Mucosa of rectum (tissue), 2 donors: ENCODE data around the gene TELO2.

Source experiments
- H3K27ac ChIP-seq, 2 donors: one replicate each; pipeline ENCODE4 v1.7.0; 2013; ENCODE audit warnings: inconsistent platforms in 2 of 2, low read depth in 2 of 2, low read length in 2 of 2
- H3K27me3 ChIP-seq, 2 donors: one replicate each; pipeline ENCODE4 v1.7.0; 2013; ENCODE audit warnings: low read length in 2 of 2; ENCODE audit not compliant: control insufficient read depth in 2 of 2, insufficient read depth in 2 of 2
- H3K36me3 ChIP-seq, 2 donors: one replicate each; pipeline ENCODE4 v1.7.0; 2013; ENCODE audit warnings: low read length in 2 of 2; ENCODE audit not compliant: control insufficient read depth in 2 of 2, insufficient read depth in 2 of 2
- H3K4me1 ChIP-seq, 2 donors: one replicate each; pipeline ENCODE4 v1.7.0; 2013; ENCODE audit warnings: low read length in 2 of 2, mild to moderate bottlenecking in 1 of 2; ENCODE audit not compliant: control insufficient read depth in 2 of 2, insufficient read depth in 2 of 2
- H3K4me3 ChIP-seq, 2 donors: one replicate each; pipeline ENCODE4 v1.7.0; 2013; ENCODE audit warnings: low read length in 2 of 2
- H3K9ac ChIP-seq, 2 donors: one replicate each; pipeline ENCODE4 v1.7.0; 2013; ENCODE audit warnings: low read length in 2 of 2, low read depth in 1 of 2, mild to moderate bottlenecking in 1 of 2
- H3K9me3 ChIP-seq, 2 donors: one replicate each; pipeline ENCODE4 v1.7.0; 2013; ENCODE audit warnings: low read length in 2 of 2; ENCODE audit not compliant: control insufficient read depth in 2 of 2
- donor health status: healthy.
- donor health status: Normal muscosa, but diverticular disease.

The TELO2 gene

GRCh38 chr16:1457489-1458245 is 35.5 kb upstream of the TELO2 start:
- H3K36me3 ChIP-seq: peaks cover 27 to 51% of the 10 kb centered on the region in 2 donors
- no peaks in the 10 kb centered on the region for H3K27me3 ChIP-seq
- H3K9me3 ChIP-seq: no peaks in the 10 kb centered on the region
- H3K4me3 ChIP-seq: no peak overlapping the region
- no peak overlapping the region for H3K9ac ChIP-seq
- H3K27ac ChIP-seq: no peak overlapping the region
- no peaks in the 10 kb centered on the region for H3K4me1 ChIP-seq

- H3K4me1 ChIP-seq: no peaks in the 10 kb centered on the region
- no peak overlapping the region for H3K27ac ChIP-seq
- no peaks in the 10 kb centered on the region for H3K27me3 ChIP-seq
- peaks cover 27 to 50% of the 10 kb centered on the region in 2 donors for H3K36me3 ChIP-seq
- H3K4me3 ChIP-seq: no peak overlapping the region
- no peaks in the 10 kb centered on the region for H3K9me3 ChIP-seq
- H3K9ac ChIP-seq: no peak overlapping the region
Observed at GRCh38 chr16:1458336-1458976, 34.7 kb upstream of the TELO2 start.

GRCh38 chr16:1458977-1459341 is 34.2 kb upstream of the TELO2 start:
- H3K4me3 ChIP-seq: no peak overlapping the region
- no peaks in the 10 kb centered on the region for H3K27me3 ChIP-seq
- H3K36me3 ChIP-seq: peaks cover 27 to 45% of the 10 kb centered on the region in 2 donors
- H3K9ac ChIP-seq: no peak overlapping the region
- H3K9me3 ChIP-seq: no peaks in the 10 kb centered on the region
- no peaks in the 10 kb centered on the region for H3K4me1 ChIP-seq
- H3K27ac ChIP-seq: no peak overlapping the region

- H3K9ac ChIP-seq: no peak overlapping the region
- H3K4me1 ChIP-seq: no peaks in the 10 kb centered on the region
- no peaks in the 10 kb centered on the region for H3K27me3 ChIP-seq
- H3K36me3 ChIP-seq: peaks cover 27 to 41% of the 10 kb centered on the region in 2 donors
- H3K9me3 ChIP-seq: no peaks in the 10 kb centered on the region
- H3K4me3 ChIP-seq: no peak overlapping the region
- no peak overlapping the region for H3K27ac ChIP-seq
Observed at GRCh38 chr16:1459967-1460366, 33.2 kb upstream of the TELO2 start.

GRCh38 chr16:1460602-1461138 is 32.5 kb upstream of the TELO2 start:
- Histone ChIP-seq H3K9me3 (no peaks in the 10 kb centered on the region), H3K36me3 (peaks cover 27 to 35% of the 10 kb centered on the region in 2 donors), H3K4me3 (no peak overlapping the region), H3K27me3 (no peaks in the 10 kb centered on the region), H3K27ac (no peak overlapping the region), H3K4me1 (no peaks in the 10 kb centered on the region), H3K9ac (no peak overlapping the region)

GRCh38 chr16:1461146-1461545 is 32.0 kb upstream of the TELO2 start:
- no peak overlapping the region for H3K27ac ChIP-seq
- no peaks in the 10 kb centered on the region for H3K27me3 ChIP-seq
- no peaks in the 10 kb centered on the region for H3K9me3 ChIP-seq
- H3K4me3 ChIP-seq: no peak overlapping the region
- no peaks in the 10 kb centered on the region for H3K4me1 ChIP-seq
- no peak overlapping the region for H3K9ac ChIP-seq
- peaks cover 25 to 30% of the 10 kb centered on the region in 2 donors for H3K36me3 ChIP-seq

GRCh38 chr16:1464196-1464893 is 28.8 kb upstream of the TELO2 start:
- no peaks in the 10 kb centered on the region for H3K4me1 ChIP-seq
- H3K9ac ChIP-seq: no peak overlapping the region
- no peak overlapping the region for H3K4me3 ChIP-seq
- H3K9me3 ChIP-seq: no peaks in the 10 kb centered on the region
- peaks cover 11 to 17% of the 10 kb centered on the region in 2 donors for H3K36me3 ChIP-seq
- H3K27me3 ChIP-seq: no peaks in the 10 kb centered on the region
- no peak overlapping the region for H3K27ac ChIP-seq

GRCh38 chr16:1464894-1465566 is 28.1 kb upstream of the TELO2 start:
- Histone ChIP-seq H3K4me3 (no peak overlapping the region), H3K36me3 (peaks cover 9 to 17% of the 10 kb centered on the region in 2 donors), H3K27me3 (no peaks in the 10 kb centered on the region), H3K4me1 (no peaks in the 10 kb centered on the region), H3K27ac (no peak overlapping the region), H3K9ac (no peak overlapping the region), H3K9me3 (no peaks in the 10 kb centered on the region)

- no peak overlapping the region for H3K27ac ChIP-seq
Observed at GRCh38 chr16:1465567-1465915, 27.6 kb upstream of the TELO2 start.

More at GRCh38 chr16:1465567-1465915, 27.6 kb upstream of the TELO2 start:
- peaks cover 5 to 13% of the 10 kb centered on the region in 2 donors for H3K36me3 ChIP-seq
- H3K27me3 ChIP-seq: no peaks in the 10 kb centered on the region
- H3K9me3 ChIP-seq: no peaks in the 10 kb centered on the region
- H3K9ac ChIP-seq: no peak overlapping the region
- H3K4me3 ChIP-seq: no peak overlapping the region
- H3K4me1 ChIP-seq: no peaks in the 10 kb centered on the region
